K562 (cell line): ENCODE results near the gene FAM234B. TPM values are rescaled to one million over a fixed set of nuclear protein-coding genes. Genes with fewer than 3 reads are reported as not detected.

Source experiments
- ATAC-seq: fragments of 200-7000 bp; cut with Tn5 transposase; 3 replicates; pipeline ENCODE4 v1.9.1; 2020; ENCODE audit warnings: moderate library complexity
- BruUV-seq: library from RNA; stranded (reverse); fragments of 400-500 nt; replicated peaks from 2 replicates; lab custom pipeline; 2021; lab: Mats Ljungman, UMichigan
- CTCF ChIA-PET: fragments of 300-600 bp; formaldehyde crosslinking; extraction: SDS; loops from one replicate; lab custom pipeline; 2021; ENCODE audit warnings: low intra/inter-chr PET ratio; lab: Yijun Ruan, JAX
- POLR2A ChIA-PET: fragments of 300-600, 350-650 bp; sonication (Branson Sonifier 250); formaldehyde crosslinking; extraction: SDS; loops from one replicate; lab custom pipeline; 2021; ENCODE audit warnings: antibody characterized with exemption, inconsistent platforms; lab: Yijun Ruan, JAX
- DNase-seq, 4 experiments: peaks; one replicate each; pipeline versions ENCODE4 v3.0.0 to v3.0.0-alpha.2; 2011 to 2018; ENCODE audit warnings: low spot score in 3 of 4, mixed read lengths in 3 of 4; ENCODE audit errors: extremely low read depth in 1 of 4
- FAIRE-seq: peaks from 2 replicates; lab custom pipeline; 2011; peaks lifted over from hg19 to GRCh38; lab: Jason Lieb, UNC
- H2AFZ ChIP-seq: 2 replicates; pipeline ENCODE4 v1.6.0; 2011; ENCODE audit warnings: low read depth, low read length, control low read depth, inconsistent platforms
- H3K27ac ChIP-seq: fragments of 200-600 bp; 3 replicates; pipeline ENCODE4 v1.8.0; 2011; ENCODE audit warnings: low read depth, mild to moderate bottlenecking, control low read depth, inconsistent platforms, low read length, moderate library complexity, mixed read lengths; ENCODE audit errors: extremely low read depth
- H3K27me3 ChIP-seq, 2 experiments: fragments of 300-600 bp in 1 of 2; 2 replicates in 1 of 2; 3 replicates in 1 of 2; pipeline versions ENCODE4 v1.6.0 to v1.8.0; 2011; ENCODE audit warnings: inconsistent platforms in 2 of 2, low read length in 2 of 2, mild to moderate bottlenecking in 1 of 2, mixed read lengths in 1 of 2, moderate library complexity in 1 of 2; ENCODE audit not compliant: control insufficient read depth in 2 of 2, insufficient read depth in 2 of 2
- H3K36me3 ChIP-seq: fragments of 300-600 bp; 3 replicates; pipeline ENCODE4 v1.8.0; 2011; ENCODE audit warnings: mild to moderate bottlenecking, low read length, inconsistent platforms; ENCODE audit not compliant: control insufficient read depth, insufficient read depth
- H3K4me1 ChIP-seq, 2 experiments: fragments of 200-600 bp in 1 of 2; replicated peaks in 1 of 2; 2 replicates in 1 of 2; 3 replicates in 1 of 2; pipeline versions ENCODE4 v1.5.1 to v1.8.0; 2011; ENCODE audit warnings: inconsistent platforms in 2 of 2, low read length in 2 of 2, mild to moderate bottlenecking in 1 of 2, mixed read lengths in 1 of 2, moderate library complexity in 1 of 2; ENCODE audit not compliant: control insufficient read depth in 2 of 2, insufficient read depth in 2 of 2
- H3K4me2 ChIP-seq: 2 replicates; pipeline ENCODE4 v1.6.1; 2011; ENCODE audit warnings: low read length, control low read depth, inconsistent platforms, mixed read lengths; ENCODE audit not compliant: insufficient read depth
- H3K4me3 ChIP-seq: fragments of 200-600 bp; sonication (generic), shearing (Covaris generic); 2 replicates; pipeline ENCODE4 v1.5.1; 2016; ENCODE audit warnings: control low read depth, inconsistent platforms
- H3K79me2 ChIP-seq: fragments of 200-600 bp; 3 replicates; pipeline ENCODE4 v1.8.0; 2011; ENCODE audit warnings: low read length, inconsistent platforms; ENCODE audit not compliant: control insufficient read depth, insufficient read depth
- H3K9ac ChIP-seq, 2 experiments: 2 replicates each; pipeline versions ENCODE4 v1.6.0 to v1.6.1; 2011; ENCODE audit warnings: low read depth in 2 of 2, low read length in 2 of 2, control low read depth in 1 of 2, inconsistent platforms in 1 of 2, mild to moderate bottlenecking in 1 of 2, mixed read lengths in 1 of 2; ENCODE audit not compliant: insufficient read depth in 1 of 2
- H3K9me1 ChIP-seq: one replicate; pipeline ENCODE4 v1.6.0; 2011; ENCODE audit warnings: inconsistent platforms, mild to moderate bottlenecking, low read length, moderate library complexity; ENCODE audit not compliant: control insufficient read depth, insufficient read depth
- H3K9me3 ChIP-seq: replicated peaks from 2 replicates; pipeline ENCODE4 v1.5.1; 2011; ENCODE audit warnings: low read depth, low read length, inconsistent platforms; ENCODE audit not compliant: control insufficient read depth, insufficient read depth
- H4K20me1 ChIP-seq: replicated peaks from 2 replicates; pipeline ENCODE4 v1.6.1; 2011; ENCODE audit warnings: low read length, inconsistent platforms, mixed read lengths; ENCODE audit not compliant: control insufficient read depth, insufficient read depth
- ATF1 ChIP-seq, 2 experiments: fragments of 450-650 bp in 1 of 2; IDR thresholded peaks; 2 replicates each; pipeline ENCODE4 v1.6.1; 2016; ENCODE audit warnings: missing compliant biosample characterization in 1 of 2, missing genetic modification characterization in 1 of 2
- CXXC5 ChIP-seq: fragments of 250-450 bp; sonication (Bioruptor Pico); IDR thresholded peaks from 2 replicates; pipeline ENCODE4 v1.8.0; 2022; ENCODE audit warnings: inconsistent platforms, mild to moderate bottlenecking, moderate library complexity
- DMBX1 ChIP-seq: fragments of 250-450 bp; sonication (Bioruptor Pico); IDR thresholded peaks from 2 replicates; pipeline ENCODE4 v1.8.0; 2022; ENCODE audit warnings: inconsistent platforms, mild to moderate bottlenecking, moderate library complexity, borderline replicate concordance
- DPF2 ChIP-seq: fragments of 450-650 bp; IDR thresholded peaks from 2 replicates; pipeline ENCODE4 v1.6.1; 2016
- KLF16 ChIP-seq: IDR thresholded peaks from 2 replicates; pipeline ENCODE4 v1.6.1; 2016; ENCODE audit warnings: antibody characterized with exemption
- PURB ChIP-seq: sonication (generic); formaldehyde crosslinking; IDR thresholded peaks from 2 replicates; pipeline ENCODE4 v1.9.0; 2021; ENCODE audit warnings: low read depth, mild to moderate bottlenecking, missing genetic modification reagents
- SMAD2 ChIP-seq: fragments of 150-350 bp; IDR thresholded peaks from 2 replicates; pipeline ENCODE4 v1.6.1; 2014; ENCODE audit warnings: low read depth, mild to moderate bottlenecking, low read length
- SP1 ChIP-seq: sonication (generic); formaldehyde crosslinking; IDR thresholded peaks from 2 replicates; pipeline ENCODE4 v1.8.1; 2022; ENCODE audit warnings: mild to moderate bottlenecking, missing genetic modification reagents
- U2AF2 ChIP-seq: fragments of 200-400 bp; formaldehyde crosslinking; optimal IDR thresholded peaks from 2 replicates; pipeline ENCODE3; 2017; ENCODE audit warnings: low read depth, mild to moderate bottlenecking, low read length
- ZNF583 ChIP-seq: fragments of 250-450 bp; sonication (Bioruptor Pico); IDR thresholded peaks from 2 replicates; pipeline ENCODE4 v1.4.0; 2020
- ZNF589 ChIP-seq: fragments of 200-800 bp; sonication (Bioruptor generic); IDR thresholded peaks from 2 replicates; pipeline ENCODE4 v1.6.1; 2016; ENCODE audit warnings: low read depth, missing genetic modification characterization, missing compliant biosample characterization
- WGBS: fragments of 100-300 bp; shearing (Covaris generic); methylation state at CpG from one replicate; pipeline ENCODE4 v1.1.6; 2016; ENCODE audit warnings: low coverage, mixed read lengths; ENCODE audit not compliant: insufficient coverage; ENCODE audit errors: missing lambda C conversion rate; 5-methylcytosine and 5-hydroxymethylcytosine counted together
- in situ Hi-C: fragments of 300-500 bp; cut with MboI; formaldehyde crosslinking; loops from 4 replicates; pipeline ENCODE4 v1.15.0; 2018; ENCODE audit warnings: inconsistent platforms, mixed read lengths
- intact Hi-C: fragments of 100-400 bp; cut with micrococcal nuclease; formaldehyde crosslinking; loops from 2 replicates; pipeline ENCODE4 v1.14.2; 2022
- polyA plus RNA-seq, 8 experiments: library from polyadenylated mRNA; depleted of rRNA in 4 of 8; stranded (reverse) in 5 of 8; unstranded in 3 of 8; fragments of >200 nt; fragmentation: Nextera tagmentation in 2 of 8; fragmentation: Illumina TruSeq in 1 of 8; extraction: Ambion mirVana in 2 of 8; extraction: Trizol in 1 of 8; gene quantifications; 2 replicates each; pipeline versions ENCODE4 v1.2.1 to v1.2.3, GENCODE V29; 2011 to 2014; ENCODE audit warnings: inconsistent platforms in 1 of 8, missing spikeins in 1 of 8
- total RNA-seq, 7 experiments: library from RNA; depleted of rRNA in 6 of 7; stranded (reverse); fragments of >200 nt in 6 of 7; fragmentation: Illumina TruSeq in 2 of 7; extraction: Trizol in 2 of 7; gene quantifications; 2 replicates each; pipeline versions ENCODE4 v1.2.1 to v1.2.3, GENCODE V29; 2011 to 2021; ENCODE audit warnings: low replicate concordance in 1 of 7
- TF ChIP-seq, protein P1 (sequence below): sonication (generic); formaldehyde crosslinking; IDR thresholded peaks from 2 replicates; pipeline ENCODE4 v1.8.0; 2022; ENCODE audit warnings: mild to moderate bottlenecking, missing genetic modification reagents, borderline replicate concordance

Gene FAM234B
- total and polyA plus RNA-seq, 9 of the 15 experiments (the other 6 are each of a cell fraction or from before 2014, with no cell fraction given), result 1.00 to 4.3 (median 2.0) TPM

DNA sequence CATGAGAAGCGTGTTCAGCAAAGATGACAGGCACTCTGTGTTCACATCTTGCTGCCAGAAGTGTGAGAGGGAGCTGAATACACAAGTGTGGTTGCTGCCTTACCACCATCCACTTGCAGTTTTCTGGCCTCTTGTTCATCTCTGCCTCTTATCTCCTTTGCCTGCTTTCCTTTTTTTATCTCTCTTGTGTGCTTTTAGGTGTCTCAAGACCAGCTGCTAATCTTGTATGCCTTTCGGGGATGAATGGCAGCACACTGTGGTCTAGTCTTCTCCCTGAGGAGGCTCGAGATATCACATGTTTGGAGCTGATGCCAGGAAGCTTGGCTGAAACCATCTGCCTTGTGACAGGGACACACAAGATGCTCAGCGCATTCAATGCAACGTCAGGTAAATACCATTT is 17.2 kb downstream of the FAM234B start (continued):
- TF ChIP-seq, protein P1, sequence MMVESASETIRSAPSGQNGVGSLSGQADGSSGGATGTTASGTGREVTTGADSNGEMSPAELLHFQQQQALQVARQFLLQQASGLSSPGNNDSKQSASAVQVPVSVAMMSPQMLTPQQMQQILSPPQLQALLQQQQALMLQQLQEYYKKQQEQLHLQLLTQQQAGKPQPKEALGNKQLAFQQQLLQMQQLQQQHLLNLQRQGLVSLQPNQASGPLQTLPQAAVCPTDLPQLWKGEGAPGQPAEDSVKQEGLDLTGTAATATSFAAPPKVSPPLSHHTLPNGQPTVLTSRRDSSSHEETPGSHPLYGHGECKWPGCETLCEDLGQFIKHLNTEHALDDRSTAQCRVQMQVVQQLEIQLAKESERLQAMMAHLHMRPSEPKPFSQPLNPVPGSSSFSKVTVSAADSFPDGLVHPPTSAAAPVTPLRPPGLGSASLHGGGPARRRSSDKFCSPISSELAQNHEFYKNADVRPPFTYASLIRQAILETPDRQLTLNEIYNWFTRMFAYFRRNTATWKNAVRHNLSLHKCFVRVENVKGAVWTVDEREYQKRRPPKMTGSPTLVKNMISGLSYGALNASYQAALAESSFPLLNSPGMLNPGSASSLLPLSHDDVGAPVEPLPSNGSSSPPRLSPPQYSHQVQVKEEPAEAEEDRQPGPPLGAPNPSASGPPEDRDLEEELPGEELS (CRISPR knock-in tag), result no peak
- TF ChIP-seq DPF2, result peak; percentile 76
- TF ChIP-seq CXXC5 (CRISPR knock-in tag), result 0 out of 2 replicates have a peak, but pooled peaks have one; percentile 27
- TF ChIP-seq DMBX1, result no peak
- TF ChIP-seq, all 486 proteins: peak for 35

GRCh38 chr12:13062669-13063068 is 18.5 kb downstream of the FAM234B start:
- H3K27ac ChIP-seq, result no peak overlapping the region
- H3K36me3 ChIP-seq, result no peaks in the 10 kb centered on the region; the same call in 2 of the 3 replicates
- in situ Hi-C loops, result no loop called here
- POLR2A ChIA-PET, result no interaction called here
- no peaks in the 10 kb centered on the region for H3K79me2 ChIP-seq
- no peak overlapping the region for H2AFZ ChIP-seq
- WGBS, result 73% methylated on average over 5 of the region's 5 CpGs
- CTCF ChIA-PET, result no interaction called here
- intact Hi-C loops, result no loop called here
- no peak overlapping the region for H3K4me3 ChIP-seq
- H4K20me1 ChIP-seq, result no peaks in the 10 kb centered on the region
- no TSS peak for BruUV-seq
- no peaks in the 10 kb centered on the region for H3K9me1 ChIP-seq
- no peak overlapping the region for H3K9ac ChIP-seq
- DNase-seq (no peak), ATAC-seq (no peak), FAIRE-seq (no peak)
- peaks cover 3% of the 10 kb centered on the region for H3K9me3 ChIP-seq
- H3K27me3 ChIP-seq, result no peaks in the 10 kb centered on the region
- no peak overlapping the region for H3K4me2 ChIP-seq
- no peak for TF ChIP-seq SP1
- no peak for TF ChIP-seq KLF16
- TF ChIP-seq ZNF589 (CRISPR knock-in tag), result no peak
- no peak for TF ChIP-seq ATF1 (CRISPR knock-in tag; IDR thresholded peaks at IDR 0.05)
- no peak for TF ChIP-seq ATF1 (tag; IDR thresholded peaks at IDR 0.05)
- TF ChIP-seq SMAD2, result no peak
- TF ChIP-seq ZNF583 (CRISPR knock-in tag), result no peak
- TF ChIP-seq PURB, result no peak
- TF ChIP-seq U2AF2, result no peak
- peaks cover 0 to 4% of the 10 kb centered on the region in 2 experiments; a peak in 2 of 5 replicates for H3K4me1 ChIP-seq
